ENCODE data around the gene TP53TG3C. TPM values are rescaled to one million over a fixed set of nuclear protein-coding genes. Genes with fewer than 3 reads are reported as not detected.
"Not testable (repeated sequence)": the region's sequence is repeated elsewhere in the genome, so short reads cannot be mapped to it uniquely, and the experiment has no call there.

The TP53TG3C gene, protein sequence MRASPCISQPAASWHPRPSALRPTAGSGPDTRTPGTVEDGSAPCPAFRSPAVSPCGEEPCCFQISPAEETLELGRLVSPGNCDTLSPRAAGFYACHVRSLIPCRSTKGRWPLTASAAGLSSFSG
- not detected for polyA plus RNA-seq (2013, experiment 1 of 2; ENCODE audit: insufficient read length)
- polyA plus RNA-seq (2013, experiment 2 of 2; ENCODE audit: insufficient read length): not detected

DNA sequence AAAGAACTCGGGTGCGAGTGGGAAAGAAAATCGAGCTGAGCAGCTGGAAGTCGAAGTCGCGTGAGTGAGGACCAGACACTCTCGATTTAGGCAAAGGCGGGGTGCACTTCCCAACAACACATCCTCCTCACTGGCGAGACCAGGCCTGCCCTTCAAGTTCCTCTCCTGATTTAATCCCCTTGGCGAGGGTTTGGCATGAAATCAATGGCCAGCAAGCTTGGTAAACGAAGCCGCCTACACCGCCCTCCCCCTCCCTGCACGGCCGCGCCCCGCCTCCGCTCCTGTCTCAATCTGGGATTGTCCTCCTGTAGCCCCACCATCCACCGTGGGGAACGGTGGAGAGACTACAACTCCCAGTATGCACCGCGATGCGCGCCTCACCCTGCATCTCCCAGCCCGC, at the start of gene TP53TG3C:
TSS of gene TP53TG3C (plus strand) at position 301 of the 400 bp plus-strand sequence. CDS start at position 369, 68 bp downstream.
- DNase-seq: not testable (repeated sequence)

Measured in fibroblast of skin of abdomen (primary cell).